Astrocyte (in vitro differentiated cells and primary cell): ENCODE results near the gene TMEM132C.

Experiments used
- EZH2 ChIP-seq: IDR thresholded peaks from 2 replicates; pipeline ENCODE4 v1.6.1; 2012; ENCODE audit warnings: mild to moderate bottlenecking, low read length, inconsistent platforms; ENCODE audit not compliant: insufficient read depth
- TF ChIP-seq, protein P1 (sequence below): IDR thresholded peaks from 2 replicates; pipeline ENCODE4 v1.5.1; 2011; ENCODE audit warnings: low read depth, mild to moderate bottlenecking, inconsistent platforms, low read length, moderate library complexity; ENCODE audit not compliant: insufficient read depth

DNA sequence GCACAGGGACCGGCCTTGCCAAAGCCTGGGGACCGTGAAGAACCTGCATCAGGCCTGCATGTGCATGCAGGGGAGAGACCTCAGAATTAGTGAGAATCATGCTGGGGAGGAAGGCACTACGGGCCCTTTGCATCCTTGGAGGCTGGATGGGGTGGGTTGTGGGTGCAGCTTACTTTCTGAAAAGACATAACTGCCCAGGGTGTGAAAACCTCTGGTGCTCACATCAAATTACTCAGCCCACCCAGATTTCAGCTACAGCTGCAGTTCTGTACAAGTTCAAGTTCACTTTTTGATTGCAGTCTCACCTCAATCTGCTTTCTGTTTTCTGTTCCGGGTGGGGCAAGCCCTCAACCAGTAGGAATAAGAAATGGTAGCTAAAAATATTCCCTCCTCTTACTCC lies 426.1 kb downstream of the TMEM132C start:
- TF ChIP-seq, protein P1, sequence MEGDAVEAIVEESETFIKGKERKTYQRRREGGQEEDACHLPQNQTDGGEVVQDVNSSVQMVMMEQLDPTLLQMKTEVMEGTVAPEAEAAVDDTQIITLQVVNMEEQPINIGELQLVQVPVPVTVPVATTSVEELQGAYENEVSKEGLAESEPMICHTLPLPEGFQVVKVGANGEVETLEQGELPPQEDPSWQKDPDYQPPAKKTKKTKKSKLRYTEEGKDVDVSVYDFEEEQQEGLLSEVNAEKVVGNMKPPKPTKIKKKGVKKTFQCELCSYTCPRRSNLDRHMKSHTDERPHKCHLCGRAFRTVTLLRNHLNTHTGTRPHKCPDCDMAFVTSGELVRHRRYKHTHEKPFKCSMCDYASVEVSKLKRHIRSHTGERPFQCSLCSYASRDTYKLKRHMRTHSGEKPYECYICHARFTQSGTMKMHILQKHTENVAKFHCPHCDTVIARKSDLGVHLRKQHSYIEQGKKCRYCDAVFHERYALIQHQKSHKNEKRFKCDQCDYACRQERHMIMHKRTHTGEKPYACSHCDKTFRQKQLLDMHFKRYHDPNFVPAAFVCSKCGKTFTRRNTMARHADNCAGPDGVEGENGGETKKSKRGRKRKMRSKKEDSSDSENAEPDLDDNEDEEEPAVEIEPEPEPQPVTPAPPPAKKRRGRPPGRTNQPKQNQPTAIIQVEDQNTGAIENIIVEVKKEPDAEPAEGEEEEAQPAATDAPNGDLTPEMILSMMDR, result no peak
- no peak for TF ChIP-seq EZH2
